ENCODE data around the gene RXFP4. TPM values are rescaled to one million over a fixed set of nuclear protein-coding genes. Genes with fewer than 3 reads are reported as not detected.

The RXFP4 gene
- total RNA-seq, 1 experiment from 2014 or later, result not detected

DNA sequence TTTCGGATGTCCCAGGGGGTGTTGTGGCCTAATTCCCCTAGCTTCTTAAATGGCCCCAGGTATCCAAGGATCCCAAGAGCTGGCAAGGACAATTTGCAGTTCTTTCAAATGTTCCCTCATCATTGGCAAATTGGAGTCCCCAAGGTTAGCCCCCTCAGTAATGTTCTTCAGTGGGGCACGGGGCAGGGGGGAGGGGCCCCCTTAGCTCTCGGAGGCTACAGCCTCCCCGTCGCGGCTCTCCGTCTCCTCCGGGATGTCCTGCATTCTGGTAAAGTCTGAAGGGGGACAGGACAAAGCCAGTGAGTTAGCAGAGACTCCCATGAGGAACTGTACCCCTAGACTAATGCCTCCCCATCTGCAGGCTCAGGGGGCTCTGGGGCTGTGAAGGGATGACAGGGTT lies 6.3 kb downstream of the RXFP4 start:
- ATAC-seq, result no peak
- no peak overlapping the region for H3K4me3 Mint-ChIP-seq
- peaks cover 19% of the 10 kb centered on the region for H3K4me1 Mint-ChIP-seq
- ChIA-PET POLR2A (no interaction called here), CTCF (interaction anchor here (0.6 to 1.6 kb wide), 6 partner anchors 10 to 119 kb away, joined by 3 to 6 read pairs (median 3); partner anchors contain the start of gene ARHGEF2)
- no peaks in the 10 kb centered on the region for H3K9me3 Mint-ChIP-seq
- no peaks in the 10 kb centered on the region for H3K27me3 Mint-ChIP-seq (ENCODE audit: low read depth)
- no peak for TF ChIP-seq FOXK1 (CRISPR knock-in tag; IDR thresholded peaks at IDR 0.05)
- DNase-seq (ENCODE audit: low spot score), result no peak
- H3K36me3 Mint-ChIP-seq, result peaks cover 37% of the 10 kb centered on the region
- H3K27ac Mint-ChIP-seq, result no peak overlapping the region

GRCh38 chr1:155950829-155951228 lies 9.4 kb downstream of the RXFP4 start:
- peaks cover 56% of the 10 kb centered on the region for H3K36me3 Mint-ChIP-seq
- no peaks in the 10 kb centered on the region for H3K27me3 Mint-ChIP-seq (ENCODE audit: low read depth)
- H3K4me3 Mint-ChIP-seq, result no peak overlapping the region
- no peak overlapping the region for H3K27ac Mint-ChIP-seq
- no peaks in the 10 kb centered on the region for H3K9me3 Mint-ChIP-seq
- TF ChIP-seq ZBTB21 (CRISPR knock-in tag; IDR thresholded peaks at IDR 0.05; ENCODE audit: borderline replicate concordance) (no peak), E2F5 (CRISPR knock-in tag; IDR thresholded peaks at IDR 0.05) (no peak), SMAD3 (CRISPR knock-in tag; IDR thresholded peaks at IDR 0.05; ENCODE audit: borderline replicate concordance) (no peak), ATF6 (CRISPR knock-in tag; IDR thresholded peaks at IDR 0.05) (no peak), ZNF263 (CRISPR knock-in tag; IDR thresholded peaks at IDR 0.05; ENCODE audit: low read depth) (no peak), MLX (CRISPR knock-in tag; IDR thresholded peaks at IDR 0.05) (no peak)
- CTCF ChIA-PET, result interaction anchor here (0.9 to 1.0 kb wide), 4 partner anchors 13 to 175 kb away, joined by 3 read pairs; no protein-coding TSS in a partner anchor
- peaks cover 13% of the 10 kb centered on the region for H3K4me1 Mint-ChIP-seq
- DNase-seq (ENCODE audit: low spot score) (no peak), ATAC-seq (no peak)
- POLR2A ChIA-PET, result interaction anchor here (0.6 kb wide), 1 partner anchor 17 kb away, joined by 7 read pairs; no protein-coding TSS in a partner anchor

- ChIA-PET CTCF (interaction anchor here (1.0 kb wide), 1 partner anchor 174 kb away, joined by 3 read pairs; no protein-coding TSS in a partner anchor), POLR2A (no interaction called here)
- TF ChIP-seq SMAD4 (CRISPR knock-in tag; IDR thresholded peaks at IDR 0.05) (no peak), ZNF138 (CRISPR knock-in tag; conservative IDR thresholded peaks at IDR 0.05) (no peak), RELA (CRISPR knock-in tag; IDR thresholded peaks at IDR 0.05; ENCODE audit: borderline replicate concordance) (no peak)
- DNase-seq (ENCODE audit: low spot score), result no peak
- H3K4me1 Mint-ChIP-seq, result peaks cover 3% of the 10 kb centered on the region
- no peaks in the 10 kb centered on the region for H3K27me3 Mint-ChIP-seq (ENCODE audit: low read depth)
- ATAC-seq, result no peak
- no peaks in the 10 kb centered on the region for H3K9me3 Mint-ChIP-seq
- no peak overlapping the region for H3K27ac Mint-ChIP-seq
- no peak overlapping the region for H3K4me3 Mint-ChIP-seq
- H3K36me3 Mint-ChIP-seq, result peaks cover 55% of the 10 kb centered on the region
These were observed 10.5 kb downstream of the RXFP4 start for GRCh38 chr1:155951753-155952504.

DNA sequence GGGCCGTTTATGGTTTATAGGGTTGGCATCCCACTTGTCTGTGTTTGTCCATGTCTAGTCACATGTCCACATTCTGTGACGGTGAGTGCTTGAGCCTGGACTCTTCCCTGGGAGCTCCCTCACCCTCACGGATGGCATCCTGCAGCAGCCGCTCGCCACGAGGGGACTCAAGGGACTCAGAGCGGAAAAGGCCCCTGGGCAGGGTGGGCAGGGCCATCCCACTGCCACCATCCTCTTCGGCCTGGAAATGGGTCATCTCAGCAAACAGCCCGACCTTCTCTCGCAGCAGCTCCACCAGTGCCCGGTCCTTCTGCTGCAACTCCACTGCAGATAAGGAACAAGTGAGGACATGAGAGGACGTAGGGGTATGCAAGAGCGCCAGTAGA lies 11.1 kb downstream of the RXFP4 start:
- TF ChIP-seq SMAD4 (CRISPR knock-in tag; IDR thresholded peaks at IDR 0.05) (no peak), OVOL2 (CRISPR knock-in tag; IDR thresholded peaks at IDR 0.05; ENCODE audit: borderline replicate concordance) (no peak), SP1 (CRISPR knock-in tag; conservative IDR thresholded peaks at IDR 0.05) (no peak)
- H3K4me3 Mint-ChIP-seq, result no peak overlapping the region
- ChIA-PET POLR2A (interaction anchor here (0.7 kb wide), 1 partner anchor 14 kb away, joined by 3 read pairs; no protein-coding TSS in a partner anchor), CTCF (interaction anchor here (1.2 kb wide), 1 partner anchor 37 kb away, joined by 3 read pairs; no protein-coding TSS in a partner anchor)
- DNase-seq (ENCODE audit: low spot score), result no peak
- no peak for ATAC-seq
- H3K27me3 Mint-ChIP-seq (ENCODE audit: low read depth), result no peaks in the 10 kb centered on the region
- H3K4me1 Mint-ChIP-seq, result no peaks in the 10 kb centered on the region
- H3K36me3 Mint-ChIP-seq, result peaks cover 56% of the 10 kb centered on the region
- no peak overlapping the region for H3K27ac Mint-ChIP-seq
- no peaks in the 10 kb centered on the region for H3K9me3 Mint-ChIP-seq

Data from WTC11 (cell line).